Activated CD4-positive, alpha-beta memory T cell treated with anti-CD3 and anti-CD28 coated beads for 36 hours (primary cell): ENCODE results near the gene BACH2. TPM values are rescaled to one million over a fixed set of nuclear protein-coding genes. Genes with fewer than 3 reads are reported as not detected.

Experiments
- CTCF ChIA-PET: fragments of 350-600 bp; sonication (Branson Sonifier 250); formaldehyde crosslinking; loops from one replicate; lab custom pipeline; 2021; ENCODE audit warnings: antibody characterized with exemption, inconsistent platforms; lab: Charles Lee
- POLR2A ChIA-PET: fragments of 350-600 bp; sonication (Branson Sonifier 250); formaldehyde crosslinking; loops from one replicate; lab custom pipeline; 2021; ENCODE audit warnings: antibody characterized with exemption; lab: Charles Lee
- DNase-seq: peaks from one replicate; pipeline ENCODE4 v3.0.0-alpha.2; 2020
- H3K27ac Mint-ChIP-seq: one replicate; pipeline ENCODE4 v1.8.0; 2021; ENCODE audit warnings: mixed read lengths
- H3K27me3 Mint-ChIP-seq: one replicate; pipeline ENCODE4 v1.8.0; 2021; ENCODE audit warnings: mixed read lengths
- H3K36me3 Mint-ChIP-seq: one replicate; pipeline ENCODE4 v1.8.0; 2021; ENCODE audit warnings: mixed read lengths
- H3K4me1 Mint-ChIP-seq: one replicate; pipeline ENCODE4 v1.8.0; 2021; ENCODE audit warnings: low read depth, mixed read lengths
- H3K4me3 Mint-ChIP-seq: one replicate; pipeline ENCODE4 v1.8.0; 2021; ENCODE audit warnings: mild to moderate bottlenecking, mixed read lengths
- H3K9me3 Mint-ChIP-seq: one replicate; pipeline ENCODE4 v1.8.0; 2021; ENCODE audit warnings: mixed read lengths
- intact Hi-C: fragments of 100-400 bp; cut with micrococcal nuclease; formaldehyde crosslinking; loops from one replicate; pipeline ENCODE4 v1.15.1; 2023
- total RNA-seq, 2 experiments: library from RNA; stranded (reverse); gene quantifications; one replicate each; pipeline ENCODE4 v1.2.3, GENCODE V29; 2021

BACH2 gene
- total RNA-seq, 2 experiments from 2014 or later, result 49.2 to 55.4 TPM

- intact Hi-C loops, result no loop called here
- Mint-ChIP-seq H3K9me3 (peaks cover 48% of the 10 kb centered on the region), H3K36me3 (peaks cover 51% of the 10 kb centered on the region), H3K4me3 (no peak overlapping the region), H3K4me1 (peaks cover 50% of the 10 kb centered on the region), H3K27me3 (peaks cover 6% of the 10 kb centered on the region), H3K27ac (no peak overlapping the region)
- POLR2A ChIA-PET, result no interaction called here
- CTCF ChIA-PET, result interaction anchor here (1.8 kb wide), 1 partner anchor 366 kb away, joined by 4 read pairs; no protein-coding TSS in a partner anchor
- no peak for DNase-seq
Measured at GRCh38 chr6:90113389-90113788, 183.3 kb downstream of the BACH2 start.

- Mint-ChIP-seq H3K9me3 (peaks cover 40% of the 10 kb centered on the region), H3K27me3 (peaks cover 6% of the 10 kb centered on the region), H3K27ac (peak overlapping the region; percentile 19), H3K4me3 (no peak overlapping the region), H3K36me3 (peaks cover 43% of the 10 kb centered on the region), H3K4me1 (peaks cover 67% of the 10 kb centered on the region)
- intact Hi-C loops, result no loop called here
- ChIA-PET CTCF (interaction anchor here (1.8 kb wide), 1 partner anchor 368 kb away, joined by 4 read pairs; no protein-coding TSS in a partner anchor), POLR2A (no interaction called here)
- DNase-seq, result no peak
Measured at GRCh38 chr6:90111387-90111786, 185.3 kb downstream of the BACH2 start.

GRCh38 chr6:90110971-90111370 is 185.7 kb downstream of the BACH2 start:
- CTCF ChIA-PET, result interaction anchor here (1.4 kb wide), 1 partner anchor 69 kb away, joined by 4 read pairs; no protein-coding TSS in a partner anchor
- intact Hi-C loops, result no loop called here
- H3K4me1 Mint-ChIP-seq, result peaks cover 71% of the 10 kb centered on the region
- no peak overlapping the region for H3K4me3 Mint-ChIP-seq
- H3K27me3 Mint-ChIP-seq, result peaks cover 6% of the 10 kb centered on the region
- H3K9me3 Mint-ChIP-seq, result peaks cover 36% of the 10 kb centered on the region
- H3K36me3 Mint-ChIP-seq, result peaks cover 38% of the 10 kb centered on the region
- H3K27ac Mint-ChIP-seq, result peak overlapping the region; percentile 19
- POLR2A ChIA-PET, result no interaction called here
- DNase-seq, result peak; percentile 80

- Mint-ChIP-seq H3K4me3 (peak overlapping the region; percentile 11), H3K4me1 (peaks cover 83% of the 10 kb centered on the region), H3K36me3 (peaks cover 27% of the 10 kb centered on the region), H3K27me3 (peaks cover 8% of the 10 kb centered on the region), H3K9me3 (peaks cover 19% of the 10 kb centered on the region), H3K27ac (peak overlapping the region; percentile 30)
- DNase-seq, result peak; percentile 58
- CTCF ChIA-PET, result interaction anchor here (0.9 to 2.3 kb wide), 2 partner anchors 169 to 368 kb away, joined by 4 to 8 read pairs; no protein-coding TSS in a partner anchor
- POLR2A ChIA-PET, result interaction anchor here (0.6 to 1.3 kb wide), 3 partner anchors 26 to 36 kb away, joined by 3 to 4 read pairs (median 3); no protein-coding TSS in a partner anchor
- intact Hi-C loops, result loop anchor here (1.0 to 10.0 kb wide), 7 partner anchors 14 to 754 kb away; partner anchors contain the start of gene UBE2J1
Measured at GRCh38 chr6:90109141-90109540, 187.5 kb downstream of the BACH2 start.

- ChIA-PET POLR2A (interaction anchor here (1.3 kb wide), 1 partner anchor 37 kb away, joined by 3 read pairs; no protein-coding TSS in a partner anchor), CTCF (interaction anchor here (1.3 kb wide), 1 partner anchor 167 kb away, joined by 4 read pairs; no protein-coding TSS in a partner anchor)
- H3K27me3 Mint-ChIP-seq, result peaks cover 10% of the 10 kb centered on the region
- H3K36me3 Mint-ChIP-seq, result peaks cover 17% of the 10 kb centered on the region
- H3K9me3 Mint-ChIP-seq, result peaks cover 6% of the 10 kb centered on the region
- intact Hi-C loops, result loop anchor here (1.0 to 10.0 kb wide), 7 partner anchors 15 to 753 kb away; partner anchors contain the start of gene UBE2J1
- peak; percentile 46 for DNase-seq
- H3K4me1 Mint-ChIP-seq, result peaks cover 92% of the 10 kb centered on the region
- H3K4me3 Mint-ChIP-seq, result no peak overlapping the region
- H3K27ac Mint-ChIP-seq, result no peak overlapping the region
Measured at GRCh38 chr6:90107771-90108282, 188.8 kb downstream of the BACH2 start.

- intact Hi-C loops, result loop anchor here (5.0 to 10.0 kb wide), 4 partner anchors 80 to 753 kb away; partner anchors contain the start of gene UBE2J1
- peaks cover 12% of the 10 kb centered on the region for H3K36me3 Mint-ChIP-seq
- ChIA-PET CTCF (interaction anchor here (0.6 to 1.3 kb wide), 2 partner anchors 167 to 372 kb away, joined by 4 read pairs; no protein-coding TSS in a partner anchor), POLR2A (no interaction called here)
- H3K27ac Mint-ChIP-seq, result no peak overlapping the region
- H3K9me3 Mint-ChIP-seq, result peaks cover under 1% of the 10 kb centered on the region
- no peak overlapping the region for H3K4me3 Mint-ChIP-seq
- peaks cover 89% of the 10 kb centered on the region for H3K4me1 Mint-ChIP-seq
- H3K27me3 Mint-ChIP-seq, result peaks cover 10% of the 10 kb centered on the region
- DNase-seq, result no peak
Measured at GRCh38 chr6:90107371-90107770, 189.3 kb downstream of the BACH2 start.

GRCh38 chr6:90106449-90106848 is 190.2 kb downstream of the BACH2 start:
- intact Hi-C loops, result loop anchor here (5.0 to 10.0 kb wide), 4 partner anchors 79 to 752 kb away; partner anchors contain the start of gene UBE2J1
- Mint-ChIP-seq H3K4me3 (no peak overlapping the region), H3K27me3 (peaks cover 10% of the 10 kb centered on the region), H3K36me3 (peaks cover 11% of the 10 kb centered on the region), H3K4me1 (peaks cover 80% of the 10 kb centered on the region), H3K9me3 (no peaks in the 10 kb centered on the region), H3K27ac (no peak overlapping the region)
- ChIA-PET POLR2A (interaction anchor here (1.0 to 1.5 kb wide), 2 partner anchors 72 to 179 kb away, joined by 3 read pairs; no protein-coding TSS in a partner anchor), CTCF (interaction anchor here (0.9 to 2.1 kb wide), 3 partner anchors 165 to 166 kb away, joined by 3 to 6 read pairs (median 4); no protein-coding TSS in a partner anchor)
- DNase-seq, result no peak

GRCh38 chr6:90105506-90106170 is 191.0 kb downstream of the BACH2 start:
- H3K27ac Mint-ChIP-seq, result no peak overlapping the region
- peaks cover 15% of the 10 kb centered on the region for H3K36me3 Mint-ChIP-seq
- intact Hi-C loops, result loop anchor here (5.0 to 10.0 kb wide), 4 partner anchors 78 to 751 kb away; partner anchors contain the start of gene UBE2J1
- POLR2A ChIA-PET, result interaction anchor here (1.5 kb wide), 1 partner anchor 73 kb away, joined by 3 read pairs; no protein-coding TSS in a partner anchor
- peaks cover 72% of the 10 kb centered on the region for H3K4me1 Mint-ChIP-seq
- CTCF ChIA-PET, result interaction anchor here (0.9 to 2.1 kb wide), 3 partner anchors 14 to 165 kb away, joined by 3 to 6 read pairs (median 3); no protein-coding TSS in a partner anchor
- no peaks in the 10 kb centered on the region for H3K9me3 Mint-ChIP-seq
- no peak for DNase-seq
- H3K27me3 Mint-ChIP-seq, result peaks cover 10% of the 10 kb centered on the region
- no peak overlapping the region for H3K4me3 Mint-ChIP-seq

GRCh38 chr6:90103056-90103800 is 193.4 kb downstream of the BACH2 start:
- ChIA-PET POLR2A (interaction anchor here (1.0 kb wide), 1 partner anchor 295 kb away, joined by 3 read pairs; no protein-coding TSS in a partner anchor), CTCF (no interaction called here)
- peaks cover 5% of the 10 kb centered on the region for H3K27me3 Mint-ChIP-seq
- no peaks in the 10 kb centered on the region for H3K9me3 Mint-ChIP-seq
- peak overlapping the region; percentile 39 for H3K4me3 Mint-ChIP-seq
- peak overlapping the region; percentile 63 for H3K27ac Mint-ChIP-seq
- intact Hi-C loops, result loop anchor here (1.0 to 10.0 kb wide), 6 partner anchors 24 to 748 kb away; partner anchors contain the start of gene UBE2J1
- H3K36me3 Mint-ChIP-seq, result peaks cover 10% of the 10 kb centered on the region
- H3K4me1 Mint-ChIP-seq, result peaks cover 67% of the 10 kb centered on the region
- peak; percentile 66 for DNase-seq

- H3K9me3 Mint-ChIP-seq, result no peaks in the 10 kb centered on the region
- H3K4me1 Mint-ChIP-seq, result peaks cover 67% of the 10 kb centered on the region
- no peak overlapping the region for H3K27ac Mint-ChIP-seq
- no peak overlapping the region for H3K4me3 Mint-ChIP-seq
- CTCF ChIA-PET, result no interaction called here
- DNase-seq, result no peak
- intact Hi-C loops, result loop anchor here (10.0 kb wide), 1 partner anchor 747 kb away; the partner anchor contains the start of gene UBE2J1
- peaks cover 10% of the 10 kb centered on the region for H3K36me3 Mint-ChIP-seq
- peaks cover 5% of the 10 kb centered on the region for H3K27me3 Mint-ChIP-seq
- POLR2A ChIA-PET, result no interaction called here
Measured at GRCh38 chr6:90101403-90101802, 195.2 kb downstream of the BACH2 start.

GRCh38 chr6:90100059-90100665 is 196.5 kb downstream of the BACH2 start:
- H3K9me3 Mint-ChIP-seq, result no peaks in the 10 kb centered on the region
- H3K4me3 Mint-ChIP-seq, result no peak overlapping the region
- peaks cover 5% of the 10 kb centered on the region for H3K27me3 Mint-ChIP-seq
- H3K27ac Mint-ChIP-seq, result no peak overlapping the region
- CTCF ChIA-PET, result no interaction called here
- no peak for DNase-seq
- POLR2A ChIA-PET, result no interaction called here
- peaks cover 8% of the 10 kb centered on the region for H3K36me3 Mint-ChIP-seq
- H3K4me1 Mint-ChIP-seq, result peaks cover 67% of the 10 kb centered on the region
- intact Hi-C loops, result loop anchor here (10.0 kb wide), 1 partner anchor 745 kb away; the partner anchor contains the start of gene UBE2J1
